ENCODE measurements around the gene TASOR2.

The TASOR2 gene

DNA sequence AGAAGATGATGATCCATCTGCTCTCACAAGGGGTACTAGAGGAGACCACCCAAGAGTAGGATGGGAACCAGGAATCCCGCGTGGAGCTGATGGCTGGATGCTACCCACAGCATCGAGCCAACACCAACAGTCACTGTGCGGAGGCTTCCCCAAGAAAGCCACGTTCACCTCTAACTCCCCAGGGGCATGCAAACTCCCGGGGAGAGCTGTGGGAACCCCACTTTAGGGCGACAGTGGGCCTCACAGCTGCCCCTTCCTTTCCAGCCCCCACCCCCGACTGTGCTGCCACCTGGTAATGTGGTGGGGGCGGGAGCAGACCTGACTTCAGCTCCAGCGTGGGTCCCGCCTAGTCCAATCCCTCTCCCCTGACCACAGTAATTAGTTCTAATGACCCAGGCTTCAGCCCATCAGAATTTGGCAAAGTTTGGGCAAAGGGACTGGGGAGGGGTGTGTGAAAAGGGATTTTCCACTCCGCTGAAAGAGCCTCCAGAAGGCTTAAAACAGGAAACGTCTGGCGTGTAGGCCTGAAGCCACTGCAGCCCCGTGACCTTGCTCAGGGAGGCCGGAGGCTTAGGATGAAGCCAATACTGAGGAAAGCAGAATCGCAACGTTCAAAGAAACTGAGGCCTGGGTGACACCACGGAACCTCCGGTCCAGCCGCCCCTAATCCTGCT lies 38.6 kb upstream of the TASOR2 start:
- H3K9me3 ChIP-seq (ENCODE audit: low read length) = no peaks in the 10 kb centered on the region
- no peaks in the 10 kb centered on the region for H3K27me3 ChIP-seq (ENCODE audit: control insufficient read depth in 1 of 2, insufficient read depth in 2 of 2, low read length in 2 of 2)
- H3K36me3 ChIP-seq (ENCODE audit: insufficient read depth, low read length) = peaks cover 49% of the 10 kb centered on the region
- H3K27ac ChIP-seq (ENCODE audit: low read depth, low read length) = no peak overlapping the region
- no peak overlapping the region for H3K9ac ChIP-seq (ENCODE audit: low read length)
- no peak overlapping the region for H3K4me3 ChIP-seq (ENCODE audit: low read depth in 1 of 2, low read length in 2 of 2)
- no peaks in the 10 kb centered on the region for H3K4me1 ChIP-seq (ENCODE audit: insufficient read depth, low read length)

DNA sequence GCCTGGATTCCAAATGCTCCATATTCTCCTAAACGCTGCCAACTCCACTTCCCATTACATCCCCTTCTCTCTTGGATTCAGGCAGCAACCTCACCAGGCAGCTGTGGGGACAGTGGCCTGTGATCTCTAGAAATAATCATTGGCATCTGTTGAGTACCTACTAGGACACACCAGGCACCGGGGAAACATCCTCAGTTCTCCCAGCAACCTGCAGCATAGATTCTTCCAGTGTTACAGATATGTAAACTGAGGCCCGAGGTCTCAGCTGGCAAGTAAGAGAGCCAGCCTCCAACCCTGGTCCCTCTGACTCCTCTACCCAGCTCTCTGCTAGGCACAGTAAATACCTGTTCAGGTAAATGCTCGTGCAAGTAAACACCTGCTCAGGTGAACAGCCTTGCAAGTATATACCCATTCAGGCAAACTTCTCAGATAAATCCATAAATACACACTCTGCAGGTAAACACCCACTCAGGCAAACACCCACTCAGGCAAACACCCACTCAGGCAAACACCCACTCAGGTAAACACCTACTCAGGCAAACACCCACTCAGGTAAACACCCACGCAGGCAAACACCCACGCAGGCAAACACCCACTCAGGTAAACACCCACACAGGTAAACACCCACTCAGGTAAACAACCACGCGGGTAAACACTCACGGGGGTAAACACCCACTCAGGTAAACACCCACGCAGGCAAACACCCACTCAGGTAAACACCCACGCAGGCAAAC lies 37.0 kb upstream of the TASOR2 start:
- no peaks in the 10 kb centered on the region for H3K4me1 ChIP-seq (ENCODE audit: insufficient read depth, low read length)
- H3K27ac ChIP-seq (ENCODE audit: low read depth, low read length) = no peak overlapping the region
- H3K4me3 ChIP-seq (ENCODE audit: low read depth in 1 of 2, low read length in 2 of 2) = no peak overlapping the region
- H3K36me3 ChIP-seq (ENCODE audit: insufficient read depth, low read length) = peaks cover 41% of the 10 kb centered on the region
- H3K9ac ChIP-seq (ENCODE audit: low read length) = no peak overlapping the region
- no peaks in the 10 kb centered on the region for H3K9me3 ChIP-seq (ENCODE audit: low read length)
- no peaks in the 10 kb centered on the region for H3K27me3 ChIP-seq (ENCODE audit: control insufficient read depth in 1 of 2, insufficient read depth in 2 of 2, low read length in 2 of 2)

DNA sequence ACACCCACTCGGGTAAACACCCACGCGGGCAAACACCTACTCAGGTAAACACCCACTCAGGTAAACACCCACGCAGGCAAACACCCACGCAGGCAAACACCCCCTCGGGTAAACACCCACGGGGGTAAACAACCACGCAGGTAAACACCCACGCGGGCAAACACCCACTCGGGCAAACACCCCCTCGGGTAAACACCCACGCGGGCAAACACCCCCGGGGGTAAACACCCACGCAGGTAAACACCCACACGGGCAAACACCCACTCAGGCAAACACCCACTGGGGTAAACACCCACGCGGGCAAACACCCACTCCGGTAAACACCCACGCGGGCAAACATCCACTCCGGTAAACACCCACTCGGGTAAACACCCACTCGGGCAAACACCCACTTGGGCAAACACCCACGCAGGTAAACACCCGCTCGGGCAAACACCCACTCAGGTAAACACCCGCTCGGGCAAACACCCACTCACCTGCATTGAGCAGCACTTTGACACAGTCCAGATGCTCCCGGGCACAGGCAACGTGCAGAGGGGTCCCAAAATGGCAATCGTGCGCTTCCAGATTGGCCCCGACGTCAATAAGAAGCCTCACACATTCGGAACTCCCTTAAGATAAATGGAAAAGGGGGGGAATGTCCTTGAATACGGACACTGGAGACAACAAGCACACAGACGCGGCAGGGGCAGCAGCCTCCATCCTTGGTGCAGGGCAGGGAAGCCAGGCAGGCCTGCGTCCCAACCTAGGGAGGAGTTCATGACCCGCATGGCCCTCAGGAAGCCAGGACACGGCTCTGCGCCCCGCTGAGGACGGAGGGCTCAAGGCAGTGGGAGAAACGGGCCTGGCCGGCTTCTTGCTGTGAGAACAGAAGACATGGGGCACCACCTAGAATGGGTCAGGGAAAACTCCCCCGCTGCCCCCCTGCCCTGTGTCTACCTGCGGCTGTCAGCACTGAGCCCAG lies 35.9 kb upstream of the TASOR2 start:
- no peaks in the 10 kb centered on the region for H3K4me1 ChIP-seq (ENCODE audit: insufficient read depth, low read length)
- H3K9me3 ChIP-seq (ENCODE audit: low read length) = no peaks in the 10 kb centered on the region
- H3K36me3 ChIP-seq (ENCODE audit: insufficient read depth, low read length) = peaks cover 39% of the 10 kb centered on the region
- H3K4me3 ChIP-seq (ENCODE audit: low read depth in 1 of 2, low read length in 2 of 2) = no peak overlapping the region
- H3K27ac ChIP-seq (ENCODE audit: low read depth, low read length) = no peak overlapping the region
- no peaks in the 10 kb centered on the region for H3K27me3 ChIP-seq (ENCODE audit: control insufficient read depth in 1 of 2, insufficient read depth in 2 of 2, low read length in 2 of 2)
- H3K9ac ChIP-seq (ENCODE audit: low read length) = no peak overlapping the region

DNA sequence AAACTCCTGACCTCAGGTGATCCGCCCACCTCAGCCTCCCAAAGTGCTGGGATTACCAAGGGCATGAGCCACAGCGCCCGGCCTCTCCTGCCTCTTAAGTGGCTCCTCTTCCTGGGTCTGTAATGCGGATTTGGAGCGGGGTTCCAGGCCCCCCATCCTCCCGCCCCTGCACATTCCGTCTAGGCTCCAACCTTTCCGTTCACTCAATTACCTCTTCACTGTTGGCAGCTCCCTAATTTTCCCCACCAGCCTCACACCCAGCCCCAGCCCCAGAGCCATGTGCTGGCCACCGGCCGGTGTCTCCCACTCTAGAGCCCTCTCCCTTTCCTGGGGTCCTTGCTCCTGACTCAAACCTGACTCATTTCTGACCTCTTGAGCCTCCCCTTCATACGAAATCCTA lies 34.9 kb upstream of the TASOR2 start:
- no peaks in the 10 kb centered on the region for H3K4me1 ChIP-seq (ENCODE audit: insufficient read depth, low read length)

DNA sequence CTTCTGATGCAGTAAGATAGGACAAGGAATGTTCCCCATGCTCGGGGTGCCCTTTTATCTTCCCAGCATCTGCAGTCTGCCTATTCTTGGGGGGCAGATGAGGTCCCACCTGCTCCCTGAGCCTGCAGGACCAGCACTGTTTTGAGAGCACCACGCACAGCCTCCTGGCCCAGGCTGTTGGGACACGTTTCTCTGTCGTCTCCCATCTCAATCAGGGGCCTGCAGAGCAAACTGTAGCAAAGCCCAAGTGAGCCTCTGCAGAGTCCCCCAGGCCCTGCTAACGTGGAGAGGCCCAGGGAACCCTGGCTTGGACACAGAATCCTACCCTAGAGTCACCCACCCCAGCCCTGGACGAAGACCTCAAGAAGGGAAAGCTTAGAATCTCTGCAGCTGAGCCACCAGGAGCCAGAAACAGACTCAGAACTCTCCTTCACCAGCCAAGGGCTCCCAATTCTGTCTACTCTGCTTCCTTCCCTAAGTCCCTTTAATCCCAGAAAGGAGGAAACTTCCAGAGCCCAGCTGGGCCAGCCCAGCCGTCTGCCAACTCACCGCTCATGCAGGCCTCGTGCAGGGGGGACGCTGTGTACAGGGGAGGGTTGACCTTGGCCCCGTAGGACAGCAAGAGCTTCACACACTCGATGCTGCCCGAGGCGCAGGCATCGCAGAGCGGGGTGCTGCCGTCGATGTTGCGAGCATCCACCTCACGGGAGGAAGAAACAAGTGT lies 33.8 kb upstream of the TASOR2 start:
- H3K36me3 ChIP-seq (ENCODE audit: insufficient read depth, low read length) = peaks cover 34% of the 10 kb centered on the region
- H3K4me3 ChIP-seq (ENCODE audit: low read depth in 1 of 2, low read length in 2 of 2) = no peak overlapping the region
- H3K27ac ChIP-seq (ENCODE audit: low read depth, low read length) = no peak overlapping the region
- H3K4me1 ChIP-seq (ENCODE audit: insufficient read depth, low read length) = no peaks in the 10 kb centered on the region
- H3K9ac ChIP-seq (ENCODE audit: low read length) = no peak overlapping the region
- H3K27me3 ChIP-seq (ENCODE audit: control insufficient read depth in 1 of 2, insufficient read depth in 2 of 2, low read length in 2 of 2) = no peaks in the 10 kb centered on the region
- no peaks in the 10 kb centered on the region for H3K9me3 ChIP-seq (ENCODE audit: low read length)

More for the DNA sequence above, 34.9 kb upstream of the TASOR2 start:
- H3K9ac ChIP-seq (ENCODE audit: low read length) = no peak overlapping the region
- no peaks in the 10 kb centered on the region for H3K27me3 ChIP-seq (ENCODE audit: control insufficient read depth in 1 of 2, insufficient read depth in 2 of 2, low read length in 2 of 2)
- H3K27ac ChIP-seq (ENCODE audit: low read depth, low read length) = no peak overlapping the region
- H3K36me3 ChIP-seq (ENCODE audit: insufficient read depth, low read length) = peaks cover 34% of the 10 kb centered on the region
- no peak overlapping the region for H3K4me3 ChIP-seq (ENCODE audit: low read depth in 1 of 2, low read length in 2 of 2)
- H3K9me3 ChIP-seq (ENCODE audit: low read length) = no peaks in the 10 kb centered on the region

DNA sequence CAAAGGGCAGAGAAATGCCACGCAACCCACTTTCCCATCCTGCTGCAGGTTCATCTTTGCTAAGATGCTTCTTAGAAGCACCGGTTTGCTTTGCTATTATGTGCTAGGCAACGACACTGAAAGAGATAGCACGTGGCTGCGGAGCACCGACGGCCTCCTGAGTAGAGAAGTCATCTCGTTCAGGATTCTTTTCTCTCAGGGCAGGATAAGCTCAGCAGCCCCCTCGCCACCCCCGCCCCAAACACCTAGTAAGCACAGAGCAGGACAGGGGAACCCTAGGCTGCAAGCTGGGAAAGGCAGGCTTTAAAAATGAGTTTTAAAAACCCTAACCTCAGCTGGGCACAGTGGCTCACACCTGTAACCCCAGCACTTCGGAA lies 33.3 kb upstream of the TASOR2 start:
- Histone ChIP-seq H3K36me3 (ENCODE audit: insufficient read depth, low read length) (peaks cover 29% of the 10 kb centered on the region), H3K4me1 (ENCODE audit: insufficient read depth, low read length) (no peaks in the 10 kb centered on the region)

DNA sequence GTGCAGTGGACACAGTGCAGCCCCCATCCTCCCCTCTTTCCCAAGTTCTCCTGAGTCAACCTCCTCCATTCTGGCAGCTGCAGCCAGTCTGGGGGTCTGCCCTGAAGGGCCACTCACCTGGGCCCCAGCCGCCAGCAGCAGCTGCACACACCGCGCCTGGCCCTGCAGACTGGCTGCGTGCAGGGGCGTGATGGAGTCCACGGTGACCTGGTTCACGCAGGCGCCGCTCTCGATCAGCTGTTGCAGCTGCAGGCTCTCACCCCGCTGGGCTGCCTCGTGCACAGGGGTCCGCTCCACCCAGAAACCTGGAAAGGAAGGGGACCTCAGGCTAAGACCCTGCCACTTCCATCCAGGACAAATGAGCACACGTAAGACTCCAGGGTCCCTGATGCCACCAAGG lies 31.9 kb upstream of the TASOR2 start:
- Histone ChIP-seq H3K27me3 (ENCODE audit: control insufficient read depth in 1 of 2, insufficient read depth in 2 of 2, low read length in 2 of 2) (no peaks in the 10 kb centered on the region), H3K4me3 (ENCODE audit: low read depth in 1 of 2, low read length in 2 of 2) (no peak overlapping the region), H3K27ac (ENCODE audit: low read depth, low read length) (no peak overlapping the region), H3K9me3 (ENCODE audit: low read length) (no peaks in the 10 kb centered on the region), H3K36me3 (ENCODE audit: insufficient read depth, low read length) (peaks cover 25% of the 10 kb centered on the region), H3K9ac (ENCODE audit: low read length) (no peak overlapping the region), H3K4me1 (ENCODE audit: insufficient read depth, low read length) (no peaks in the 10 kb centered on the region)

More for the DNA sequence above, 33.3 kb upstream of the TASOR2 start:
- Histone ChIP-seq H3K9me3 (ENCODE audit: low read length) (no peaks in the 10 kb centered on the region), H3K4me3 (ENCODE audit: low read depth in 1 of 2, low read length in 2 of 2) (no peak overlapping the region), H3K27ac (ENCODE audit: low read depth, low read length) (no peak overlapping the region), H3K27me3 (ENCODE audit: control insufficient read depth in 1 of 2, insufficient read depth in 2 of 2, low read length in 2 of 2) (no peaks in the 10 kb centered on the region), H3K9ac (ENCODE audit: low read length) (no peak overlapping the region)

DNA sequence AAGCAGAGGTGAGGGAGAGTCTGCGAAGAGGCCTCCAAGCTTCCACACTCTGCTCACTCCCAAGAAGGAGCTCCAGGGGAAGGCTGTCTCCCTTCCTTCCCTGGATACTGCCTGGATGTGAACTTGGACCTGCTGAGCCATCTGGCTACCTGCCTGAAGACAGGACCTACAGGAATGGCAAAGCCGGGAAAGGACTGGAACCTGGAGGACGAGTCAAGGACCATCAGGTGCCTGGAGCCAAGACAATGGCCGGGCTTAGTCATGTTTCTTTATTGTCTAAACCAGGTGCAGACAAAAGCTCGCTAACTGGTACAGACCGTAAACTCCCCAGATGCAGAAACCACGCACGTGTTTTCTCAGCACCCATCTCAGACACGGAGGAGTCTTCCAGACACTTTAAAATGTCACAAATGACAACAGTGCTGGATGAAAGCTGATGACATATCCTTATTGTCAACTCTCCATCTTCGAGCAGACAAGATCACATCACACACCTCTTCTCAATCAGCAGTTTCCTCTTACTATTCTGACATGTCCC lies 30.4 kb upstream of the TASOR2 start:
- Histone ChIP-seq H3K36me3 (ENCODE audit: insufficient read depth, low read length) (peaks cover 11% of the 10 kb centered on the region), H3K27ac (ENCODE audit: low read depth, low read length) (no peak overlapping the region)

DNA sequence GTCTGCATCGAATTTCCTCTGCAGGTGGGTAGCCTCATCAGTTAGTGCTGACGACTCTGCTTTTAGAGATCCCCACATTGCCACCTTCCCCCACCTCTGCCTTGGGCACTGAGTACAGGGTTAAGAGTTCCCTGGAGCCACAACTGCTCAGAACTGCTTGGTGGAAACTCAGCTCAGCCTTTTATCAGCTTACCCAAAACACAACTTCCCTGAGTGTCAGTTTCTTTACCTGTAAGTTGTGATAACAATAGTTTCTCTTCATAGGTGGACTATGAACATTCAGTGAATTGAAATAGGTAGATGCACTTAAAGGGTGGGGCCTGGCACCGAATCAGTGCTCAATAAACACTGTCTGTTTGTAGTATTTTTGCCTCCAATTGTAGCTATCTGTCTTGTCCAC lies 29.5 kb upstream of the TASOR2 start:
- no peak overlapping the region for H3K9ac ChIP-seq (ENCODE audit: low read length)
- H3K27ac ChIP-seq (ENCODE audit: low read depth, low read length) = no peak overlapping the region
- H3K9me3 ChIP-seq (ENCODE audit: low read length) = no peaks in the 10 kb centered on the region

More for the DNA sequence above, 30.4 kb upstream of the TASOR2 start:
- Histone ChIP-seq H3K4me3 (ENCODE audit: low read depth in 1 of 2, low read length in 2 of 2) (no peak overlapping the region), H3K9me3 (ENCODE audit: low read length) (no peaks in the 10 kb centered on the region), H3K4me1 (ENCODE audit: insufficient read depth, low read length) (no peaks in the 10 kb centered on the region), H3K27me3 (ENCODE audit: control insufficient read depth in 1 of 2, insufficient read depth in 2 of 2, low read length in 2 of 2) (no peaks in the 10 kb centered on the region), H3K9ac (ENCODE audit: low read length) (no peak overlapping the region)

DNA sequence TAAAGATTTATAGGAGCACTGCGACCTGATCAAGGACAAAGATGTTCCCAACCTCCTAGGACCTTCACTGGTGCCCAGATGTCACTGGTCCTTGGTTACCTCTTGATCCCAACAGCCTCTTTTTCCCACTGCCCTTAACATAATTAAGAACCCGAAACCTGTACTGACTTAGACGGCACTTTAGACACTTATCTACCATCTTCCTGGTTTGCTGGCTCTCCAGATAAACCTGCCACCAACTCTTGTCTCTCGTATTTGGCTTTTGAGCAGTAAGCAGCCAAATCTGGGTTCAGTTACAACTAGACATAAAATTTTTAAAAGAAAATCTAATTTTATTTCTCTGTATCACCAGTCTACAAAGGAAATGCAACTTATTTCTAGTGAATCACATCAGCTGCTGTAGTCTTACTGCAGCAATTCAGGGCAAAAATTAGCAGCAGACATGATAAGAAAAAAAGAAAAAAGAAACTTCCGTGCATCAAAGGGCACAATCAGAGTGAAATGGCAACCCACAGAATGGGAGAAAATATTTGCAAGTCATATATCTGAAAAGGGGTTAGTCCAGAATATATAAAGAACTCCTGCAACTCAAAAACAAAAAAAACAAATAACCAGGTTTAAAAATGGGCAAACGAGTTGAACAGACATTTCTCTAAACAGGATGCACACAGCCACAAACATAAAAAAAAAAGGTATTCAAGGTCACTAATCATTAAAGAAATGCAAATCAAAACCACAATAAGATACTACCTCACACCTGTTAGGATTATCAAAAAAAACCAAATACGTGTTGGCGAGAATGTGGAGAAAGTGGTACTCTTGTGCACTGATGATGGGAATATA lies 27.7 kb upstream of the TASOR2 start:
- Histone ChIP-seq H3K4me1 (ENCODE audit: insufficient read depth, low read length) (no peaks in the 10 kb centered on the region), H3K27me3 (ENCODE audit: control insufficient read depth in 1 of 2, insufficient read depth in 2 of 2, low read length in 2 of 2) (no peaks in the 10 kb centered on the region), H3K36me3 (ENCODE audit: insufficient read depth, low read length) (no peaks in the 10 kb centered on the region), H3K27ac (ENCODE audit: low read depth, low read length) (no peak overlapping the region), H3K4me3 (ENCODE audit: low read depth in 1 of 2, low read length in 2 of 2) (no peak overlapping the region), H3K9ac (ENCODE audit: low read length) (no peak overlapping the region), H3K9me3 (ENCODE audit: low read length) (no peaks in the 10 kb centered on the region)

More for the DNA sequence above, 29.5 kb upstream of the TASOR2 start:
- peaks cover 10% of the 10 kb centered on the region for H3K36me3 ChIP-seq (ENCODE audit: insufficient read depth, low read length)
- no peaks in the 10 kb centered on the region for H3K27me3 ChIP-seq (ENCODE audit: control insufficient read depth in 1 of 2, insufficient read depth in 2 of 2, low read length in 2 of 2)
- no peak overlapping the region for H3K4me3 ChIP-seq (ENCODE audit: low read depth in 1 of 2, low read length in 2 of 2)
- H3K4me1 ChIP-seq (ENCODE audit: insufficient read depth, low read length) = no peaks in the 10 kb centered on the region
